ENCODE data around the gene TRIM63. TPM values are rescaled to one million over a fixed set of nuclear protein-coding genes. Genes with fewer than 3 reads are reported as not detected.

The TRIM63 gene
- total RNA-seq, 1 experiment from 2014 or later: not detected

GRCh38 chr1:26082020-26082350, 14.6 kb upstream of the TRIM63 start:
- BruUV-seq (replicated peaks): no TSS peak
- ChIA-PET CTCF (no interaction called here), POLR2A (no interaction called here)
- Mint-ChIP-seq H3K36me3 (ENCODE audit: insufficient read depth, unreplicated experiment) (peaks cover 5% of the 10 kb centered on the region), H3K4me3 (ENCODE audit: unreplicated experiment) (no peak overlapping the region), H3K9me3 (ENCODE audit: unreplicated experiment) (no peaks in the 10 kb centered on the region), H3K27ac (ENCODE audit: unreplicated experiment) (no peak overlapping the region), H3K4me1 (ENCODE audit: low read depth, unreplicated experiment) (peaks cover 12% of the 10 kb centered on the region), H3K27me3 (ENCODE audit: insufficient read depth, unreplicated experiment) (no peaks in the 10 kb centered on the region)
- Histone ChIP-seq H3K4me3 (ENCODE audit: low read depth, low read length) (no peak overlapping the region), H3K27me3 (replicated peaks; ENCODE audit: control insufficient read depth, insufficient read depth, low read length) (no peaks in the 10 kb centered on the region), H3K4me1 (peaks cover 40% of the 10 kb centered on the region), H3K9me3 (no peaks in the 10 kb centered on the region), H3K36me3 (ENCODE audit: control insufficient read depth, insufficient read depth, low read length) (no peaks in the 10 kb centered on the region)
- intact Hi-C loops (cut with micrococcal nuclease; ENCODE audit: unreplicated experiment): no loop called here
- TF ChIP-seq CTCF (IDR thresholded peaks at IDR 0.05; ENCODE audit: insufficient read depth in 1 of 2, low read depth in 1 of 2, low read length in 1 of 2, severe bottlenecking in 1 of 2, unreplicated experiment in 1 of 2): no peak
- no peak for DNase-seq

- CTCF ChIA-PET: no interaction called here
- Mint-ChIP-seq H3K4me1 (ENCODE audit: low read depth, unreplicated experiment) (peaks cover 12% of the 10 kb centered on the region), H3K36me3 (ENCODE audit: insufficient read depth, unreplicated experiment) (peaks cover 5% of the 10 kb centered on the region), H3K27ac (ENCODE audit: unreplicated experiment) (no peak overlapping the region), H3K9me3 (ENCODE audit: unreplicated experiment) (no peaks in the 10 kb centered on the region), H3K4me3 (ENCODE audit: unreplicated experiment) (no peak overlapping the region), H3K27me3 (ENCODE audit: insufficient read depth, unreplicated experiment) (no peaks in the 10 kb centered on the region)
- H3K4me1 ChIP-seq: peaks cover 40% of the 10 kb centered on the region
- H3K36me3 ChIP-seq (ENCODE audit: control insufficient read depth, insufficient read depth, low read length): no peaks in the 10 kb centered on the region
- H3K4me3 ChIP-seq (ENCODE audit: low read depth, low read length): no peak overlapping the region
- no TSS peak for BruUV-seq (replicated peaks)
- no peaks in the 10 kb centered on the region for H3K9me3 ChIP-seq
- intact Hi-C loops (cut with micrococcal nuclease; ENCODE audit: unreplicated experiment): no loop called here
- H3K27me3 ChIP-seq (replicated peaks; ENCODE audit: control insufficient read depth, insufficient read depth, low read length): no peaks in the 10 kb centered on the region
- no peak for DNase-seq
- POLR2A ChIA-PET: no interaction called here
- no peak for TF ChIP-seq CTCF (IDR thresholded peaks at IDR 0.05; ENCODE audit: insufficient read depth in 1 of 2, low read depth in 1 of 2, low read length in 1 of 2, severe bottlenecking in 1 of 2, unreplicated experiment in 1 of 2)
Measured at GRCh38 chr1:26081267-26082019, 14.0 kb upstream of the TRIM63 start.

- no peaks in the 10 kb centered on the region for H3K9me3 ChIP-seq
- H3K4me1 ChIP-seq: peaks cover 46% of the 10 kb centered on the region
- H3K36me3 ChIP-seq (ENCODE audit: control insufficient read depth, insufficient read depth, low read length): no peaks in the 10 kb centered on the region
- Mint-ChIP-seq H3K9me3 (ENCODE audit: unreplicated experiment) (no peaks in the 10 kb centered on the region), H3K27ac (ENCODE audit: unreplicated experiment) (no peak overlapping the region), H3K36me3 (ENCODE audit: insufficient read depth, unreplicated experiment) (peaks cover 5% of the 10 kb centered on the region), H3K4me1 (ENCODE audit: low read depth, unreplicated experiment) (peaks cover 12% of the 10 kb centered on the region), H3K4me3 (ENCODE audit: unreplicated experiment) (no peak overlapping the region), H3K27me3 (ENCODE audit: insufficient read depth, unreplicated experiment) (no peaks in the 10 kb centered on the region)
- intact Hi-C loops (cut with micrococcal nuclease; ENCODE audit: unreplicated experiment): no loop called here
- peak in 1 of 2 experiments; percentile 46 for DNase-seq
- no peak overlapping the region for H3K4me3 ChIP-seq (ENCODE audit: low read depth, low read length)
- CTCF ChIA-PET: interaction anchor here (0.8 kb wide), 1 partner anchor 21 kb away, joined by 7 read pairs; no protein-coding TSS in a partner anchor
- no peak for TF ChIP-seq CTCF (IDR thresholded peaks at IDR 0.05; ENCODE audit: insufficient read depth in 1 of 2, low read depth in 1 of 2, low read length in 1 of 2, severe bottlenecking in 1 of 2, unreplicated experiment in 1 of 2)
- POLR2A ChIA-PET: no interaction called here
- H3K27me3 ChIP-seq (replicated peaks; ENCODE audit: control insufficient read depth, insufficient read depth, low read length): no peaks in the 10 kb centered on the region
- BruUV-seq (replicated peaks): no TSS peak
Measured at GRCh38 chr1:26079960-26080814, 12.8 kb upstream of the TRIM63 start.
